Fibroblast of skin of left biceps (primary cell): ENCODE measurements around the gene CGN.
A peak's percentile ranks its signal among the peaks of the same experiment; 100 is the strongest.

ENCODE experiments used
- DNase-seq, 2 experiments: peaks; one replicate each; pipeline ENCODE4 v3.0.0-alpha.2; 2013; ENCODE audit warnings: low read depth in 2 of 2

CGN gene, protein sequence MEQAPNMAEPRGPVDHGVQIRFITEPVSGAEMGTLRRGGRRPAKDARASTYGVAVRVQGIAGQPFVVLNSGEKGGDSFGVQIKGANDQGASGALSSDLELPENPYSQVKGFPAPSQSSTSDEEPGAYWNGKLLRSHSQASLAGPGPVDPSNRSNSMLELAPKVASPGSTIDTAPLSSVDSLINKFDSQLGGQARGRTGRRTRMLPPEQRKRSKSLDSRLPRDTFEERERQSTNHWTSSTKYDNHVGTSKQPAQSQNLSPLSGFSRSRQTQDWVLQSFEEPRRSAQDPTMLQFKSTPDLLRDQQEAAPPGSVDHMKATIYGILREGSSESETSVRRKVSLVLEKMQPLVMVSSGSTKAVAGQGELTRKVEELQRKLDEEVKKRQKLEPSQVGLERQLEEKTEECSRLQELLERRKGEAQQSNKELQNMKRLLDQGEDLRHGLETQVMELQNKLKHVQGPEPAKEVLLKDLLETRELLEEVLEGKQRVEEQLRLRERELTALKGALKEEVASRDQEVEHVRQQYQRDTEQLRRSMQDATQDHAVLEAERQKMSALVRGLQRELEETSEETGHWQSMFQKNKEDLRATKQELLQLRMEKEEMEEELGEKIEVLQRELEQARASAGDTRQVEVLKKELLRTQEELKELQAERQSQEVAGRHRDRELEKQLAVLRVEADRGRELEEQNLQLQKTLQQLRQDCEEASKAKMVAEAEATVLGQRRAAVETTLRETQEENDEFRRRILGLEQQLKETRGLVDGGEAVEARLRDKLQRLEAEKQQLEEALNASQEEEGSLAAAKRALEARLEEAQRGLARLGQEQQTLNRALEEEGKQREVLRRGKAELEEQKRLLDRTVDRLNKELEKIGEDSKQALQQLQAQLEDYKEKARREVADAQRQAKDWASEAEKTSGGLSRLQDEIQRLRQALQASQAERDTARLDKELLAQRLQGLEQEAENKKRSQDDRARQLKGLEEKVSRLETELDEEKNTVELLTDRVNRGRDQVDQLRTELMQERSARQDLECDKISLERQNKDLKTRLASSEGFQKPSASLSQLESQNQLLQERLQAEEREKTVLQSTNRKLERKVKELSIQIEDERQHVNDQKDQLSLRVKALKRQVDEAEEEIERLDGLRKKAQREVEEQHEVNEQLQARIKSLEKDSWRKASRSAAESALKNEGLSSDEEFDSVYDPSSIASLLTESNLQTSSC

DNA sequence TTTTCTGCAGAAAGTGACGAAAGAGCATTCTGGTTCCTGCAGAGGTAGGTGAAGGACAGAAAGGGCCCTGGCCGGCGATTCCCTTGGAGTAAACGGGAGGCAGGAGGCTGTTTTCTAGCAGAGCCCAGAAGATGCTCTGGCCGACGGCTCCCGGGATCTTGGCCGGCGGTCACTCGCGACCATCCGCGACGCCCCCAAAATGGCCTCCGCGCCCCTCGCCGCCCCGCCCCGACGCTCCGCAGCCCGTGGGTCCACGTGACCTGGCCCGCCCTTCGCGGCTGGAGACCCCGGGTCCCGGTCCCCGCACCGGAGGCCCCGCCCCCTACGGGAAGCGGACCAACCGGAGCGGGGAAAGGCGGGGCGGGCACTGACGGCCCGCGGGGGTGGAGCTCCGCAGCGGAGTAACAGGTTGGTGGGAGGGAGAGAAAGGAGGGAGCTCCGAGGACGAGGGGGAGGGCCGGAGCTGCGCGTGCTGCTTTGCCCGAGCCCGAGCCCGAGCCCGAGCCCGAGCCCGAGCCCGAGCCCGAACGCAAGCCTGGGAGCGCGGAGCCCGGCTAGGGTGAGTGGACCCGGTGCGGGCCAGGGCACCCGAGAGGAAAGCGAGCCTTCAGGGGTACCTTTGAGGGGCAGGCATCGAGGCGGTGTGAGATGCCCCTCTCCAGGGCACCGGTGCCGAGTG lies at the start of gene CGN:
Gene CGN, plus strand, starts transcription at position 431 of the 679 bp plus-strand sequence. CDS start 7,133 bp downstream, outside the sequence.
- DNase-seq = no peak

DNA sequence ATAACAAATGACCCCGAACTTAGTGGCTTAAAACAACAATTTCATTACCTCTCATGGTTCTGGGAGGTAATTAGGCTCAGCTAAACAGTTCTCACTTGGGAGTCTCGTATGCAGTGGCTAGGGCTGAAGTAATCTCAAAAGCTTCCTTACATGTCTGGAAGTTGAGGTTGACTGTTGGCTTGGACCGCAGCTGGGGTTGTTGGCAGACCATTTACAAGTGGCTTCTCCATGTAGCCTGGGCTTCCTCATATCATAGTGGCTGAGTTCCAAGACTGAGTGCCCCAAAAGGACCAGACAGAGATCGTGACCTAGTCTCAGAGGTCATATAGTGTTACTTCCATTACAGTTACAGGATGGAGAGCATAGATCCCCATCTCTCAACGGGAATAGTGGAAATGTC lies 49.5 kb upstream of the CGN start:
- DNase-seq = no peak

DNA sequence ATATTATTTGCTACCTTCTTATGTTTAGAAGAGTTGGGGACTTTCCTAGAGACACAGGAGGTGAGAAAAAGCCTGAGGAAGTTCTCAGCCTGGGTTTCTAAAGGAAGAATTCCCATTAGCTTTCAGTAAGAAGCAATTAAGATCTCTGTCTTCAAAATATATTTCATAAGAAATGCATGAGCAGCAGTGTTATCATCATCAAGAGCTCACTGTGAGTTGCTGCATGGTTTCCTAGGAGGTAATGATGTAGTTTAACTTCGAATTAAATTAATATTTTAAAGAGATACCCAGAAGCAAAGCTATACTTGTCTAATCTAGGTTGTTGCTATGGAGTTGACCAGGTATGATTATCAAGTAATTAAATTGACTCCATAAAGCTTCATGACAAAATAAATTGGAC lies 46.2 kb upstream of the CGN start:
- DNase-seq = no peak

DNA sequence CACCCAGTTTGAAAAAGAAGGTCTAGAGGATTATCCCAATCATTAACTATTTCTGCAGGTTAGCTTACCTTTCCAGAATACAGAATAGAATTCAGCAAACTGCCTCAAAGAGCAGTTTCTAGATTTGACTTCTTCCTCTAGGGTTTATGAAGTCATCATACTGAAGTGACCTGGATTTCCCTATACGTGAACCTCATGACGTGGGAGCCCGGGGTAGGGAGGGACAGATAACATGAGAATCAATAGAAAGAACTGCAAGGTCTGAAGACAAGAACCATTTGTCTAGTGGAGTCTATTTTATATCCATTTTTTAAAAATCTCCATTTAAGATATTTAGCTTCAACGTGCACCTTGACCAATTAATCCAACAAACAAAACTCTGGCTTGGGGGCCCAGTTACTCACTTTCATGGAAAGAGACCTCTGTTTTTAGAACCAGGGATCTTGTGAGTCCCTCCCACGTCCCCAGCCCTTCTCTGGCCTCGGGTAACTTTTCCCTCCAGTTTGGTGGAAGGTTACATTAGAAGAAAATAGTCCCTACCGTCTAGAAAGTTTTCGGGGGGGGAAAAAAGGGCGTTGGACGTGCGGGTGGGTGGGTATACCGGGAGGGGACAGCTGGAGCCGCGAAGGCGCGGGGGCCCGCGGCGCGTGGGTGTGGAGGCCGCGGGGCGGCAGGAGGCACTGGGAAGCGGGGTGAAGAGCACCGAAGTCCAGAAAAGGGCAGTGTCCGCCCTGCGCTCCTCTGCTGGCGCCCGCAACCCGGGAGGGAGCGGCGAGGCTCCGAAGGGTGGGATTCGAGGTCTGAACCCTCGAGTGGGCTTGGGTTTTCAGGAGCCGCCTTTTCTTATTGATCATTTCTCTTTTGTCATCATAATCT lies 38.1 kb upstream of the CGN start:
- DNase-seq = peak; percentile 17 to 19

DNA sequence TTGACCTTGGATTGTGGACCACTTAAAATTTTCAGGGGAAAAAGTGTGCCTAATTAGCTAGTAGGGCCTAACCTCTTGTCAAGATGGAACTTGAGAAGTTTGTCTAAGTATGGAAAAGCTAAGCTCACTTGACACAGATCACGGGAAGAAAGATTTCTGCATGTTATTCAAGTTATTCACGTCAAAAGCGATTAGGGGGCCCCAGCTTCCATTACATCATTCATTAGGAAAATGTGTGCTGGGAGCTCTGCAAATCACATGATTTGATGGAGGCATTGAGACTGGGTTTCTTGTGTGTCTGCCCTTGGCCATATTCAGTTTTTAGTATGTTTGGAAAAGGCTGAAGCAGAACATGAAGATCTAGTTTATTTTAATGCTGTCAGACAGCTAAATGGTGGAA lies 36.4 kb upstream of the CGN start:
- DNase-seq = no peak

DNA sequence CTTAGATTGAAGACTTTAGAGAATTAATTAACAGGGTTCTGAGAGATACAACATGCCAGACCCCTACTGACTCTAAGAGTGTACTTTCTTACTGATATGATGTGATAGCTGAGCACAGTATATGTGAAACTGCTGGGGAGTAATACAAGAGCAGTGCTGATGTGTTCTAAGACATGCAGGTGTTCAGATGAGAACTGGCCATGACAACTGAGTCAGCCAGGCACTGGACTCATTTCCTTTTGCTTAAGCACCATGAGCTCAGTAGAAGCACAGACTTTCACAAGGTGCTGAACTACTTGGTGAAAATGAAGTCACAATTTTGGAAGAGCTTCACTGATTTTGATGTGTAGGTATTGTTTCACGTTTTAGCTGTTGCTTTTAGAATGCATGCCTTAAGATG lies 36.0 kb upstream of the CGN start:
- no peak for DNase-seq

DNA sequence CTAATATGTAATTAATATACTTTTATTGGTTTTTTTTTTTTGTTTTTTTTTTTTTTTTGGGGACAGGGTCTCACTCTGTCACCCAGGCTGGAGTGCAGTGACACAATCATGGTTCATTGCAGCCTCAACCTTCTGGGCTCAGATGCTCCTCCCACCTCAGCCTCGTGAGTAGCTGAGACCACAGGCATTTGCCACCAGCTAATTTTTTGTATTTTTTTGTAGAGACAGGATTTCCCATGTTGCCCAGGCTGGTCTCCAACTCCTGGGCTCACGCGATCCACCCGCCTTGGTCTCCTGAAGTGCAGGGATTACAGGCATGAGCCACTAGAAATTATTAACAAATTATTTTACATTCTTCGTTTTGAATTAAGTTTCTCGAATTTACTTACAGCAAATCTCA lies 35.1 kb upstream of the CGN start:
- no peak for DNase-seq

DNA sequence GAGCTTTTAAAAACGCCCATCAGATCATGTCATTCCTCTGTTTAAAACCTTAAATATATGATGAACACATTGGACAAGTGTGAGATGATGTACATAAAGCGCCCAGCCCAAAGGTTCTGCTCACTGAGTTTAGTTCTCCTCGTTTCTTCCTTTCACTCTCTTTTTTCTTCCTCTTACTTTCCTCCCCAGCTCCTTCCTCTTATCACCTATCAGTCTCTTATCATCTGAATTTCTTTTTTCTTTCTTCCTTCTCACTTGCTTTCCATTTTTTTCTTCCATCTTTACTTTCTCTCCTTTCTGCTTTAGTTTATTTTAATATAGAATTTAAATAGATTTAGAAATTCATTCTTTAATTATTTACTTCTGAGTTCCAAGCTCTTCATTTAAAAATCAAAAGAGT lies 34.1 kb upstream of the CGN start:
- DNase-seq = no peak

DNA sequence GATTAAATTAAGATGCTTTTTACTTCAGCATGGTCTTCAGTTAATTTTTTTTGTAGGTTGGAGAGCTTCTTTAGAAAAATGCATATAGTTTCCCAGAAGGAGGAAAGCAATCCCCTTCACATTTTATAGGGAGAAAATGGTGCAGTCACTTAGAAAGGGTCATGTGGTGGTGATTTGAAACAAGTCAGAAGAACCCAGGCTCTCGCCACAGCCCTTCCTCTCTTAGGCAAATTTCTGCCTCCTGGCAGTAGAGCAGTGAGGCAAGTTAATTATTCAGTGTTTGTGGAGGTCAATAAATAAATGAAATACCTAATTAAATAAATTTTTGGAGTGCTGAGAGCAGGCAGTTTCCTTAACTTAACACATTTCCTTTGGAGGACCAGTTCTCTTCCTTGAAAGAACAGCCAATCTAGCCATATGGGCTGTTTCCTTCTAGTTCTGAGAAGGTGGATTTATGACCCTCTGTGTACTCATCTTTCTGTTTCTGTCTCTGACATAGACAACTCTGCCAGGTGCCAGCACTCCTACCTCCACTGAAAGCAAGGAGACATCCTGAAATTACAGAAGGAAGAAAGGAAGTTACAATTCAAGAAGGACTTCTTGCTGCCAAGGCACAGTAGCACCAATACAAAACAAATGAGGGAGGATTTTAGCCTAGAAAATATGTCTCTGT lies 32.9 kb upstream of the CGN start:
- DNase-seq = no peak

DNA sequence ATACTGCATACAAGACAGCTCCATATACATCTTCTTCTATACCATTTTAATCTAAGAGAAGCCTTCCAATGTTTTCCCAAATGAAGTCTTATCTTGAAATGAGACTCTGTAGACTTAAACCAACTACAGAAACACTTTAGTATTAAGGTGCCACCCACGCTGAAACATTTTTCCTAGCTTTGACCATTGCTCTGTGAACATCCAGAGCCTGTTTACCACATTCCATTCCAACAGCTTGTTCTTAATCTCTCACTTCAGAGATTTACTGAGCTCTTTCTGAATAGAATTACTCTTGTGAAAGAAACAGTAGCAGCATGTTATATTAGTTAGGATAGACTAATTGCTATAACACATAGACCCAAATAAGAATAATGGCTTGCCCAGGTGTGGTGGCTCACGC lies 32.3 kb upstream of the CGN start:
- DNase-seq = no peak

DNA sequence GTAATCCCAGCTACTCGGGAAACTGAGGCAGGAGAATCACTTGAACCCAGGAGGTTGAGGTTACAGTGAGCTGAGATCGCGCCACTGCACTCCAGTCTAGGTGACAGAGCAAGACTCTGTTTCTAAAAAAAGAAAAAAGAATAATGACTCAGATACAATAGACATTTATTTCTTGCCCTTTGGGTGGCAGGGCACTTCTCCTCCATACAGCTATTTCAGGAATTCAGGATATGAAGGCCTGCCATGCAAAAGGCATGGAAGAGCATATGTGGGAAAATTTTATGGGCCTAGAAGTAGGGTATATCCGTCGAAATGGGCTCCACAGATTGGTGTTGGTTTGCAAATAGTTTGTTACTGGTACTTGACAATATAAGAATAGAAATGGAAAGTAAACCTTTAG lies 31.7 kb upstream of the CGN start:
- DNase-seq = no peak

DNA sequence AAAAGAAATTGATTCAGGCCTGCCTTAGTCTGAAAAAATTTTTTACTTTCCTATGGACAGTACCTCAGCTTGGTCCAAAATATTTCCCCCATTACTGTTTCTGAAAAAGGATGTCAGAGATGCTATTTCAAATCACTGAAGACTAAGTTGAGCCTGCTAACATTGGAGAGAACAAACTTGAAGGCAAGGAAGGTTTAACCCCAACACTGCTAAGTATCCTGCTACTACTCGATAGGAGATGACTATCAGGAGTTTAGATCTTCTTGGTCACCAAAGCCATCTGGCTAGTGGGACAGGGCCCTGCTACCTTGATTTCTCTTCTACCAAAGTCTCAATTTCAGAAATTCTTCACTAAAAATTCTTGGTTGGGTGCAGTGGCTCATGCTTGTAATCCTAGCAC lies 29.2 kb upstream of the CGN start:
- DNase-seq = no peak

DNA sequence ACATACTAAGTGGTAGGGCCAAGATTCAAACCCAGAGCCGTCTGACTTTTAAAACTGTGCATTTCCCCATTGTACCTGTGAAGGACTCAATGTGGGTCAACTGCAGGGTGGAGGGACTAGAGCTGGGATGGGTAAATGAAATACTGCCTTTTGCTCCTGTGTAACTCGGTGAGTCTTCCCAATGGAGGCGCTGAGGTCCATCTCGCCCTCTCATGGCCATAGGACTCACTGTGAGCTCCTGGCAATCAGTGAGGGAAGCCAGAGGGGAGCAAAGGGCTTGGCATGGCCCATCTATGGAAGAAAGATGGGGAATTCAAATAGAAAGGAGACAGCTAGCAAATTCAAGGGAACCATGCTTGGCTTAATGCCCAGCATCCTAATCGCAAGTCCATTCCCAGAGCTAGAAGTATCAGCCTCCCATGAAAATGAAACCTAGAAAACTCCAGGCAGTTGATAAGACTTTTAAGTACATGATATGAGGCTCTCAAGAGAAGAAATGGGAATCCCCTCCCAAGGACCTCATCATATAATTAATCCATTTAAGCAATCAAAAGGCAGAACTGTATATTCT lies 25.4 kb upstream of the CGN start:
- no peak for DNase-seq

DNA sequence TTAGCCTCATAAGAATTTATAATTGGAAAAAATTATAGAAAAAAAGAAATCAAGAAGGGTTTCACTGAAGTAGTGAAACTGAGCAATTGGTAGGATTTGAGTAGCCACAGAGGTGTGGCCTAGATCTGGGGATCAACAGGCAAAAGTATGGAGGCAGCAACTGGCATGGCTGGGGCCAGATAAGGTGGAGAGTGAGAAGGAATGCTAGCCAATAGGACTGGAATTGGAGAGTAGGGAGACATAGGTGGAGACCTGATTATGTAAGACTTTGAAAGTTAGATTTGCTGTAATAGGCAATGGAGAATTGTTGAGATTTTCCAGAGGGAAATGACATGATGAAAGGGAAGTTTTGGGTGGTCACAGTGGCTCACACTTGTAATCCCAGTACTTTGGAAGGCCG lies 24.6 kb upstream of the CGN start:
- no peak for DNase-seq

DNA sequence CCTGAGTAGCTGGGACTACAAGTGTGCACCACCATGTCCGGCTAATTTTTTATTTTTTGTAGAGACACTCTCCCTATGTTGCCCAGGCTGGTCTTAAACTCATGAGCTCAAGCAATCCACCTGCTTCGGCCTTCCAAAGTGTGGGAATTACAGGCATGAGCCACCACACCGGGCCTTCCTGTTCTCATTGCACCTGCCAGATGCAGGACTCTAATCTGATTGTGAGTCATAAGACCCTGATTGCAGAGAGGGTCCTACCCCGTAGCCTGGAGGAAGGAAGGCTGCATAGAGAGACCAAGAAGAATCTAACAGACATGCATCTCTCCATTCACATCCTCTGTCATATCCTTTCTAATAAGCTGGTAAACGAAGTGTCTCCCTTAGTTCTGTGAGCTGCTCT lies 19.5 kb upstream of the CGN start:
- no peak for DNase-seq

DNA sequence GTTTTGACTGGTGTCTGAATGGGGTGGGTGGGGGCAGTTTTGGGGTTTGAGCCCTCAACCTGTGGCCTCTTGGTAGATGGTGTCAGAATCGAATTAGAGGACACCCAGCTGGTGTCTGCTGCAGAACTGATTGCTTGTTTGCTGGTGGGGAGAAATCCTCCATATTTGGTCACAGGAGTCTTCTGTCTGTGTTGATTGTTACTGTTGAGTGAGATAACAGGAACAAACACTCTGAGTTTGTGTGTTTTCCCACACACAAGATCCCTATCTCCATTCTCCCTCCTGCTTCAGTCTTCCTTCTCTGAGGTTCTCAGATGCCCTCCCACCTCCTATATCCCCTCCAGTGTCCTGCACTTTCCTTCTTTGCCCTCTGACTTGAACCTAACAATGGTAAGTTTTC lies 19.1 kb upstream of the CGN start:
- DNase-seq = no peak

DNA sequence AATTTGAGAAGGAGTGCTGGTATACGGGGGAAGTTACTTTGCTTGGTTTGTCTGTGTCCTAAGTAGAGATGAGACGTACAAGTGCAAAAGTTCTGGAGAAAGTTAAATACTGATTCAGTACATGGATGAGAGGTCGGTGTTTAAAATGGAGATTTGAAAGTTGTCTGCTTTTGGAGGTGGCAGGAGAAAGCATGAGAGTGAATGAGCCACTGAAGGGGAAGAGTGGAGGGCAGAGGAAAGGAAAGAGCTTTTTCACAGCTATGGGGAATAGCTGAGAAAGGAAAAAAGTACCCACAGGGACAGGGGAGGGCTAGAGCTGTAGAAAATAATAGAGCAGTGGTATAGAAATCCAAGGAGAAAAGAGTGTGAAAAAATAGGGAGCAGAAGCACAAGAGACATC lies 18.1 kb upstream of the CGN start:
- no peak for DNase-seq

DNA sequence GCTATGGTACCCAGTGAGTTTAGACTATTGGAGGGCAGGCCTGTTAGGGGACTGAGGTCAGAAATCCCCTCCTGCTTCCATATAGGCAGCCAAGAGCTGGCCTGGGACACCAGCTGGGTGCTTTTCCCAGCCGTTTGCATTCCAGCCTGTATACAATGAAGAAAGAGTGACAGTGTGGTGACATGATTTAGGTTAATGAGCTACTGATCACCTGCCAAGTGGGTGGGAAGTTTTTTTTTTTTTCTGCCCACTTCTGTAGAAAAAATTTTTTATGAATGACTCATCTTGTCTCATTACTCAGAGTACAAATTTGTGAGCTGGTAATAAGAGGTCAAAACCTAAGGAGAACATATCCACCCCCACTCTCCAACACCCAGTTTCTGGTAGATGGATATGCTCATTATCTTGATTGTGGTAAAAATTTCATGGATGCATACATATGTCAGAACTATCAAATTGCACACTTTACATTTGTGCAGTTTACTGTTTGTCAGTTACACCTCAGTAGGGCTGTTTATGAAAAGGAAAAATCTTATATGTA lies 16.4 kb upstream of the CGN start:
- peak; percentile 22 to 38 for DNase-seq

DNA sequence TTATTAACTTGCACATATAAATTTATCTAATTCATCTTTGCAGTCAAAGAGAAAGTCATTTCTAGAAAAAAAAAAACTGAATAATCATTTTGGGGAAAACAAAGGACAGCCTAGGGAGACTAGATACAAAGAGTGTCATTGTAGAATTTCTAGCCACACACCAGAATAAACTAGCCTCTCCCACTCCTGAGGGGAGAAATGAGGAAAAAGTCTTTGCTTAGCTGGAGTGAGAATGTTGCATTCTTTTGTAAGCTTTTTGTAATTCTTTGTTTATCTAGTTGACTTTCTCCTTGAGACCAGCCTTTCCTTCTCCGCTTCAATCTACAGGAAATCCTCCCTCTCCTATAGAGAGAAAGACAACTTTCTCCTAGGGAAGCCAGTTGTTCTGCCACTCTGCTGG lies 15.9 kb upstream of the CGN start:
- no peak for DNase-seq

DNA sequence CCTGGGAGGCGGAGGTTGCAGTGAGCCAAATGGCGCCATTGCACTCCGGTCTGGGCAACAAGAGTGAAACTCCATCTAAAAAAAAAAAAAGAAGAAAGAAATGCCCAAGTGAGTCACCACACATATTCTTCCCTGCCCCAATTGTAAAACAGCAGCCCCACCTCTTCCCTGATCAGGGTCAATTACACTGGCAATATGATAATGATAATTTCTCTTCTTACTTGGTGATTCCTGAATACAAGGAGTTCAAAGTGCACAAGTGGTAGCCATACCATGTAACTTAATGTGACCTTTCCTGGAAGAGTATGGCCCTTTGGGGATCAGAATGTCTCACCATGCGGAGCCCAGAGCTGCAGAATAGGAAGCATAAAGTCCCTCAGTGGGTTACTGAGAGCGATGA lies 11.8 kb upstream of the CGN start:
- DNase-seq = no peak
